B cell (primary cell): ENCODE results near the gene PTPRN2. TPM values are rescaled to one million over a fixed set of nuclear protein-coding genes. Genes with fewer than 3 reads are reported as not detected.

Experiments used
- ATAC-seq: fragments of 200-7000 bp; cut with Tn5 transposase; one replicate; pipeline ENCODE4 v1.10.0; 2021; ENCODE audit warnings: low read depth, mild to moderate bottlenecking, moderate number of reproducible peaks, moderate library complexity
- CTCF ChIA-PET: fragments of 350-600 bp; sonication (Branson Sonifier 250); formaldehyde crosslinking; loops from one replicate; lab custom pipeline; 2021; ENCODE audit warnings: antibody characterized with exemption, inconsistent platforms; lab: Charles Lee
- POLR2A ChIA-PET: fragments of 350-600 bp; sonication (Branson Sonifier 250); formaldehyde crosslinking; loops from one replicate; lab custom pipeline; 2021; ENCODE audit warnings: antibody characterized with exemption; lab: Charles Lee
- DNase-seq: peaks from one replicate; pipeline ENCODE4 v3.0.0; 2013
- H2AFZ ChIP-seq: 2 replicates; pipeline ENCODE4 v1.6.1; 2012; ENCODE audit warnings: mild to moderate bottlenecking, low read depth, low read length; ENCODE audit not compliant: insufficient read depth, poor library complexity, severe bottlenecking
- H3K27ac ChIP-seq, 2 donors: 1 replicate in 1 of 2; 2 replicates in 1 of 2; pipeline ENCODE4 v1.5.1; 2012 to 2013; ENCODE audit warnings: low read length in 2 of 2, mild to moderate bottlenecking in 2 of 2, moderate library complexity in 1 of 2
- H3K27me3 ChIP-seq, 4 experiments: fragments of 200-600 bp in 1 of 4; sonication (generic) in 1 of 4; replicated peaks in 1 of 4; 1 replicate in 2 of 4; 2 replicates in 2 of 4; pipeline versions ENCODE4 v1.6.1 to v1.7.0; 2013 to 2016; ENCODE audit warnings: low read length in 3 of 4, mild to moderate bottlenecking in 2 of 4, mixed read lengths in 1 of 4, moderate library complexity in 1 of 4; ENCODE audit not compliant: insufficient read depth in 4 of 4, control insufficient read depth in 3 of 4; ENCODE audit errors: control extremely low read depth in 1 of 4
- H3K36me3 ChIP-seq, 2 experiments: replicated peaks in 1 of 2; 1 replicate in 1 of 2; 2 replicates in 1 of 2; pipeline versions ENCODE4 v1.6.1 to v1.7.1; 2013; ENCODE audit warnings: low read length in 1 of 2; ENCODE audit not compliant: insufficient read depth in 2 of 2, control insufficient read depth in 1 of 2; ENCODE audit errors: control extremely low read depth in 1 of 2, extremely low read depth in 1 of 2
- H3K4me1 ChIP-seq, 2 donors: fragments of 200-600 bp in 1 of 2; sonication (generic) in 1 of 2; 1 replicate in 1 of 2; 2 replicates in 1 of 2; pipeline versions ENCODE4 v1.5.1 to v1.6.1; 2013 to 2017; ENCODE audit warnings: low read length in 2 of 2; ENCODE audit not compliant: control insufficient read depth in 2 of 2, insufficient read depth in 2 of 2
- H3K4me2 ChIP-seq: replicated peaks from 2 replicates; pipeline ENCODE3; 2012; ENCODE audit warnings: mild to moderate bottlenecking, low read depth, low read length; ENCODE audit not compliant: poor library complexity, severe bottlenecking
- H3K4me3 ChIP-seq, 5 experiments: fragments of 200-600 bp in 1 of 5; sonication (generic) in 1 of 5; 1 replicate in 3 of 5; 2 replicates in 2 of 5; pipeline versions ENCODE4 v1.5.1 to v1.7.0; 2011 to 2016; ENCODE audit warnings: low read length in 4 of 5, mild to moderate bottlenecking in 4 of 5, low read depth in 2 of 5, control low read depth in 1 of 5, moderate library complexity in 1 of 5; ENCODE audit not compliant: insufficient read depth in 1 of 5; ENCODE audit errors: control extremely low read depth in 1 of 5, extremely low read depth in 1 of 5
- H3K79me2 ChIP-seq: fragments of 200-600 bp; sonication (generic); one replicate; pipeline ENCODE4 v1.6.0; 2016; ENCODE audit warnings: low read length; ENCODE audit not compliant: control insufficient read depth, insufficient read depth
- H3K9ac ChIP-seq: fragments of 200-600 bp; sonication (generic); 2 replicates; pipeline ENCODE4 v1.6.1; 2017; ENCODE audit warnings: mild to moderate bottlenecking, low read length, moderate library complexity
- H3K9me3 ChIP-seq, 3 donors: one replicate each; pipeline versions ENCODE4 v1.6.1 to v1.7.1; 2013; ENCODE audit warnings: low read length in 2 of 3; ENCODE audit not compliant: control insufficient read depth in 2 of 3, insufficient read depth in 1 of 3; ENCODE audit errors: control extremely low read depth in 1 of 3
- H4K20me1 ChIP-seq: 2 replicates; pipeline ENCODE4 v1.6.0; 2012; ENCODE audit warnings: mild to moderate bottlenecking, low read length; ENCODE audit not compliant: insufficient read depth, control insufficient read depth, poor library complexity, severe bottlenecking
- H3K27ac Mint-ChIP-seq: one replicate; pipeline ENCODE4 v1.8.0; 2021; ENCODE audit warnings: mixed read lengths
- H3K27me3 Mint-ChIP-seq: one replicate; pipeline ENCODE4 v1.8.0; 2021; ENCODE audit warnings: mixed read lengths
- H3K4me1 Mint-ChIP-seq: one replicate; pipeline ENCODE4 v1.8.0; 2021; ENCODE audit warnings: mixed read lengths
- H3K4me3 Mint-ChIP-seq: one replicate; pipeline ENCODE4 v1.8.0; 2021; ENCODE audit warnings: mixed read lengths
- H3K9me3 Mint-ChIP-seq: one replicate; pipeline ENCODE4 v1.8.0; 2022; ENCODE audit warnings: mixed read lengths; ENCODE audit not compliant: insufficient read depth
- CTCF ChIP-seq: fragments of 200-600 bp; IDR thresholded peaks from one replicate; pipeline ENCODE4 v1.8.0; 2022; ENCODE audit warnings: antibody characterized with exemption, mild to moderate bottlenecking
- EZH2 ChIP-seq: IDR thresholded peaks from 2 replicates; pipeline ENCODE4 v1.6.1; 2012; ENCODE audit warnings: borderline replicate concordance, low read depth, mild to moderate bottlenecking, moderate library complexity, low read length; ENCODE audit not compliant: insufficient read depth, poor library complexity, severe bottlenecking
- WGBS: methylation state at CpG from one replicate; pipeline ENCODE4 v1.1.5; 2013; ENCODE audit warnings: missing lambda C conversion rate; ENCODE audit not compliant: insufficient coverage; 5-methylcytosine and 5-hydroxymethylcytosine counted together
- intact Hi-C: fragments of 100-400 bp; cut with micrococcal nuclease; formaldehyde crosslinking; loops from one replicate; pipeline ENCODE4 v1.10.0; 2022
- polyA plus RNA-seq: library from polyadenylated mRNA; depleted of rRNA; stranded (reverse); fragments of >200 nt; gene quantifications from 2 replicates; pipeline ENCODE4 v1.2.3, GENCODE V29; 2012
- total RNA-seq, 2 donors: library from RNA; stranded (reverse); fragments of 120-200 nt in 1 of 2; gene quantifications; 1 replicate in 1 of 2; 2 replicates in 1 of 2; pipeline versions ENCODE4 v1.2.3 to v1.2.4, GENCODE V29; 2013 to 2022

The PTPRN2 gene
- total and polyA plus RNA-seq, 2 donors (not counting 1 experiment from before 2014, with no cell fraction given) = 2.0 to 5.0 TPM

- no peak overlapping the region for H3K27ac Mint-ChIP-seq
- ChIA-PET CTCF (no interaction called here), POLR2A (no interaction called here)
These were observed 663.6 kb downstream of the PTPRN2 start for GRCh38 chr7:157923903-157924630.

More at GRCh38 chr7:157923903-157924630, 663.6 kb downstream of the PTPRN2 start:
- WGBS = 90% methylated on average over 14 of the region's 16 CpGs
- intact Hi-C loops = no loop called here
- H3K9me3 Mint-ChIP-seq = peaks cover 2% of the 10 kb centered on the region
- no peaks in the 10 kb centered on the region for H3K27me3 Mint-ChIP-seq
- DNase-seq = no peak
- Histone ChIP-seq H3K27me3 (peaks cover 0 to 4% (median 0%) of the 10 kb centered on the region in 4 experiments), H3K79me2 (no peaks in the 10 kb centered on the region), H3K27ac (no peak overlapping the region), H3K9me3 (peaks cover 0 to 25% (median 0%) of the 10 kb centered on the region in 3 donors), H4K20me1 (no peaks in the 10 kb centered on the region), H3K4me2 (no peak overlapping the region), H3K4me3 (no peak overlapping the region), H3K4me1 (peaks cover 0 to 18% of the 10 kb centered on the region in 2 donors), H2AFZ (no peak overlapping the region), H3K9ac (no peak overlapping the region), H3K36me3 (no peaks in the 10 kb centered on the region)
- TF ChIP-seq CTCF (no peak), EZH2 (no peak)
- no peak overlapping the region for H3K4me3 Mint-ChIP-seq
- peaks cover 10% of the 10 kb centered on the region for H3K4me1 Mint-ChIP-seq
- no peak for ATAC-seq
